ENCODE data around the gene FGD5.

FGD5 gene

GRCh38 chr3:14788644-14789043 lies 30.1 kb upstream of the FGD5 start:
- no peak for DNase-seq

GRCh38 chr3:14789221-14789620 lies 29.5 kb upstream of the FGD5 start:
- DNase-seq = no peak

- no peak for DNase-seq
Measured at GRCh38 chr3:14789640-14790285, 29.0 kb upstream of the FGD5 start.

GRCh38 chr3:14791343-14791945 lies 27.3 kb upstream of the FGD5 start:
- peak; percentile 36 for DNase-seq

GRCh38 chr3:14792691-14793121 lies 26.1 kb upstream of the FGD5 start:
- DNase-seq = no peak

- no peak for DNase-seq
Measured at GRCh38 chr3:14793126-14793857, 25.5 kb upstream of the FGD5 start.

- no peak for DNase-seq
Measured at GRCh38 chr3:14793858-14794234, 24.9 kb upstream of the FGD5 start.

GRCh38 chr3:14794435-14794834 lies 24.3 kb upstream of the FGD5 start:
- DNase-seq = no peak

- no peak for DNase-seq
Measured at GRCh38 chr3:14795996-14796395, 22.8 kb upstream of the FGD5 start.

GRCh38 chr3:14796403-14797077 lies 22.2 kb upstream of the FGD5 start:
- DNase-seq = no peak

GRCh38 chr3:14797731-14798130 lies 21.0 kb upstream of the FGD5 start:
- no peak for DNase-seq

GRCh38 chr3:14798231-14798630 lies 20.5 kb upstream of the FGD5 start:
- DNase-seq = no peak

- no peak for DNase-seq
Measured at GRCh38 chr3:14799146-14799545, 19.6 kb upstream of the FGD5 start.

- no peak for DNase-seq
Measured at GRCh38 chr3:14801031-14801430, 17.7 kb upstream of the FGD5 start.

GRCh38 chr3:14801668-14802380 lies 16.9 kb upstream of the FGD5 start:
- no peak for DNase-seq

GRCh38 chr3:14802381-14802731 lies 16.4 kb upstream of the FGD5 start:
- no peak for DNase-seq

- DNase-seq = no peak
Measured at GRCh38 chr3:14803101-14803980, 15.4 kb upstream of the FGD5 start.

GRCh38 chr3:14803981-14804834 lies 14.6 kb upstream of the FGD5 start:
- no peak for DNase-seq

GRCh38 chr3:14804835-14805780 lies 13.7 kb upstream of the FGD5 start:
- DNase-seq = no peak
